Brain microvascular endothelial cell (primary cell): ENCODE results near the gene SMIM13.

Experiments used
- DNase-seq: peaks from one replicate; pipeline ENCODE4 v3.0.0-alpha.2; 2020
- H3K27ac ChIP-seq: fragments of 250-450 bp; sonication (Bioruptor Pico); 2 replicates; pipeline ENCODE4 v1.5.1; 2020; ENCODE audit warnings: mild to moderate bottlenecking, moderate library complexity
- H3K27me3 ChIP-seq: fragments of 250-450 bp; sonication (Bioruptor Pico); replicated peaks from 2 replicates; pipeline ENCODE4 v1.5.1; 2020; ENCODE audit warnings: mild to moderate bottlenecking
- H3K36me3 ChIP-seq: fragments of 250-450 bp; sonication (Bioruptor Pico); replicated peaks from 2 replicates; pipeline ENCODE4 v1.5.1; 2020; ENCODE audit warnings: mild to moderate bottlenecking
- H3K4me3 ChIP-seq: 2 replicates; pipeline ENCODE4 v1.5.1; 2011; ENCODE audit warnings: low read depth, mild to moderate bottlenecking, control low read depth, low read length, moderate library complexity
- in situ Hi-C: cut with HindIII; loops from 2 replicates; pipeline ENCODE4 v1.10.0; 2017; ENCODE audit warnings: low sequenced_read_pairs, low pct_ligation_motif_present
- TF ChIP-seq, protein P1 (sequence below): IDR thresholded peaks from 2 replicates; pipeline ENCODE4 v1.5.1; 2011; ENCODE audit warnings: low read depth, mild to moderate bottlenecking, moderate library complexity, low read length, control low read depth, inconsistent platforms; ENCODE audit errors: missing control alignments

The SMIM13 gene

DNA sequence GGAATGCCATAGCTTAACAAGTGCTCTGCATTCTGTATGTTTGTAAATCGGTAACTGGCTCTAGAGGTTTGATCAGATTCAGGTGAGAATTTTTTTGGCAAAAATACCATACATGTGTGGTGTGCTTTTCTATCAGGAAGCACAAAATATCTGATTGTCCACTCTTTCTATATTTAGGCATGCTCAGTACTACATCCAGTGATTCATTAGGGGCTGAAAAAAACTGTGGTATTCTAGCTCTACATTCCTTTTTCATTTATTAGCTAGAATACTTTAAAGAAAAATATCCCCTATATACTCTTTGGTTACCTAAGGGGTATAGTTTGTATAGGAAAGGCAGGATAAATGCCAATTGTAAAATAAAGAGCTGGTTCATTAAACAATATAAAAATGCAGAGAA, 38.9 kb upstream of the SMIM13 start:
- TF ChIP-seq, protein P1, sequence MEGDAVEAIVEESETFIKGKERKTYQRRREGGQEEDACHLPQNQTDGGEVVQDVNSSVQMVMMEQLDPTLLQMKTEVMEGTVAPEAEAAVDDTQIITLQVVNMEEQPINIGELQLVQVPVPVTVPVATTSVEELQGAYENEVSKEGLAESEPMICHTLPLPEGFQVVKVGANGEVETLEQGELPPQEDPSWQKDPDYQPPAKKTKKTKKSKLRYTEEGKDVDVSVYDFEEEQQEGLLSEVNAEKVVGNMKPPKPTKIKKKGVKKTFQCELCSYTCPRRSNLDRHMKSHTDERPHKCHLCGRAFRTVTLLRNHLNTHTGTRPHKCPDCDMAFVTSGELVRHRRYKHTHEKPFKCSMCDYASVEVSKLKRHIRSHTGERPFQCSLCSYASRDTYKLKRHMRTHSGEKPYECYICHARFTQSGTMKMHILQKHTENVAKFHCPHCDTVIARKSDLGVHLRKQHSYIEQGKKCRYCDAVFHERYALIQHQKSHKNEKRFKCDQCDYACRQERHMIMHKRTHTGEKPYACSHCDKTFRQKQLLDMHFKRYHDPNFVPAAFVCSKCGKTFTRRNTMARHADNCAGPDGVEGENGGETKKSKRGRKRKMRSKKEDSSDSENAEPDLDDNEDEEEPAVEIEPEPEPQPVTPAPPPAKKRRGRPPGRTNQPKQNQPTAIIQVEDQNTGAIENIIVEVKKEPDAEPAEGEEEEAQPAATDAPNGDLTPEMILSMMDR: no peak
- Histone ChIP-seq H3K4me3 (no peak overlapping the region), H3K27me3 (no peaks in the 10 kb centered on the region), H3K27ac (no peak overlapping the region), H3K36me3 (no peaks in the 10 kb centered on the region)
- no peak for DNase-seq
- in situ Hi-C loops: no loop called here

- no peaks in the 10 kb centered on the region for H3K27me3 ChIP-seq
- no peaks in the 10 kb centered on the region for H3K36me3 ChIP-seq
- H3K27ac ChIP-seq: no peak overlapping the region
- in situ Hi-C loops: no loop called here
- no peak for DNase-seq
- TF ChIP-seq, protein P1: no peak
- H3K4me3 ChIP-seq: no peak overlapping the region
Measured at GRCh38 chr6:11055127-11055627, 38.5 kb upstream of the SMIM13 start.

DNA sequence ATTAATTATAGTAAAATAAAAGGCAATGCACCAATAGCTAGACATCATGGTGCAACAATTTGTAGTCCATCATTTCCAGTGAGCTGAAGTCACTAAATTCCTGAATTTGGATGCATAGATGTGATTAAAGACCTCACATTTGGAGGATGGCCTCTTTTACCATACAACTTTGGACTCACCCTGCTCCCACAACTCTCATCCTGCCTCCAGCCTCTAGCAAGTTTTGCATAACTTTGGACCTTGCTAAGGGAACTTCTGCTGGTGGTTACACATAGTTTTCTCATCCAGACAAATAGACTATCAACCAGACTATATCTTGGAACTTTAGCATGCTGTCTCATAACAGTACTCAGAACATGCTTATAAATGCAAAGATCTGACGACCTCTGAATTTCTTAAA, 36.8 kb upstream of the SMIM13 start:
- Histone ChIP-seq H3K27me3 (no peaks in the 10 kb centered on the region), H3K36me3 (no peaks in the 10 kb centered on the region), H3K27ac (no peak overlapping the region), H3K4me3 (no peak overlapping the region)
- no peak for DNase-seq
- in situ Hi-C loops: no loop called here
- TF ChIP-seq, protein P1: no peak

- H3K27ac ChIP-seq: no peak overlapping the region
- DNase-seq: no peak
- in situ Hi-C loops: no loop called here
- no peak overlapping the region for H3K4me3 ChIP-seq
- H3K36me3 ChIP-seq: no peaks in the 10 kb centered on the region
- TF ChIP-seq, protein P1: no peak
- no peaks in the 10 kb centered on the region for H3K27me3 ChIP-seq
Measured at GRCh38 chr6:11058406-11058805, 35.2 kb upstream of the SMIM13 start.

- H3K4me3 ChIP-seq: no peak overlapping the region
- DNase-seq: no peak
- no peak overlapping the region for H3K27ac ChIP-seq
- in situ Hi-C loops: no loop called here
- TF ChIP-seq, protein P1: no peak
- no peaks in the 10 kb centered on the region for H3K36me3 ChIP-seq
- H3K27me3 ChIP-seq: no peaks in the 10 kb centered on the region
Measured at GRCh38 chr6:11062083-11062482, 31.6 kb upstream of the SMIM13 start.

DNA sequence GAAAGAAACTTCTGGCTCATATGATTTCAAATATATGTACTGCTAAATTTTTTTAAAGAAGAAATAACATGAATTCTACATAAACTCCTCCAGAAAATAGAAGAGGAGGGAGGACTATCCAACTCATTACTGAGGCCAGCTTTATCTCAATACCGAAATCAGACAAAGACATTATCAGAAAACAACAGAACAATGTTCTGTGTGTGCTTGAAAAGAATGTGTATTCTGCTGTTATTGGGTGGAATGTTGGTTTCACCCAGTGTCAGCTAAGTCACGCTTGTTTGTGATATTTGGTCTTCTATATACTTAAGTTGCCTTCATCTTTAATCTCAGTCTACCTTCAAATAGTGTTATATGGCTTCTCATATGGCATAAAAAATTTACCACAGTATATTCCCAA, 30.9 kb upstream of the SMIM13 start:
- in situ Hi-C loops: no loop called here
- Histone ChIP-seq H3K27ac (no peak overlapping the region), H3K4me3 (no peak overlapping the region), H3K36me3 (no peaks in the 10 kb centered on the region), H3K27me3 (no peaks in the 10 kb centered on the region)
- DNase-seq: no peak
- TF ChIP-seq, protein P1: no peak
